LNCAP (cell line): ENCODE results near the gene CSF1R.

Experiments used
- TF ChIP-seq, protein P1 (sequence below): fragments of 450-650 bp; IDR thresholded peaks from 2 replicates; pipeline ENCODE4 v1.5.1; 2017; ENCODE audit warnings: mild to moderate bottlenecking

Gene CSF1R

DNA sequence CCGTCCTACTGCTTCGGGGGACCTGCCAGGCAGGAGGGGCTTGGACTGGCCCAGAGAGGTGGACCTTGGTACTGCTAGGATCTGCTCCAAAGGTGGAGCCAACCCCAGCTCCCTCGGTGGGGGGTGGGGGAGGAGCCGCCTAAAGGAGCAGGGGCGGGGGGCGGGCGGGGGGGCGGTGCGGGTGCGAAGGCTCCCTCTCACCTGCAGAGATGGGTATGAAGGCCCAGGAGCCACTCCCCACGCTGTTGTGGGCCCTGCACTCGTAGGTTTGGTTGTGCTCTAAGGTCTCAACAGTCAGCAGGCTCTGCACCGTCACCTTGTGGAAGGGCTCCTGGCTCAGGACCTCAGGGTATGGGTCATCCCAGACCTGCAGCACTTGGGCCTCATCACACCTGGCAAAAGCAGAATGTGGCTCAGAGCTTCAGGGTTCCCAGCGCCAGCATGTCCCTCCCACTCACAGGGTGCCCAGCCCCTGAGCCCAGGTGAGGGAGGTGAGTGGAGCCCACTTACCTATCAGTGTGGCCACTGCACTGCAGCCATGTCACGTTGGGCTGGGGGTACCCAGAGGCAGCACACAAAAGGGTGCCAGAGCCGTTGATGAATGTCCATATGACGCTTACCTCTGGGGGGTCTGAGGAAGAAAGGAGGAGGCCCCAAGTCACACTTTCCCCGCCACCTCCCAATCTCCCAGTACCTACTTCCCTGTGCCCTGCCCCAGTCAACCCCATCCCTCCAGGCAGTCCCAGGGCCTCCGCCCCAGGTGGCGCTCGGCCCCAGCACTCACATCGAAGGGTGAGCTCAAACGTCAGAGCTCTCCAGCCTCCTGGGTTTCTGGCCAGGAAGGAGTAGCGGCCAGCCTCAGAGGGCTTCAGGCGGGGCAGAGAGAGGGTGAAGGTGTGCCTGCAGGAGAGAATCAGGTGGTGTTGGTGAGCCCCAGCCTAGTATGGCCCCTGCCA is 16.4 kb downstream of the CSF1R start:
- TF ChIP-seq, protein P1, sequence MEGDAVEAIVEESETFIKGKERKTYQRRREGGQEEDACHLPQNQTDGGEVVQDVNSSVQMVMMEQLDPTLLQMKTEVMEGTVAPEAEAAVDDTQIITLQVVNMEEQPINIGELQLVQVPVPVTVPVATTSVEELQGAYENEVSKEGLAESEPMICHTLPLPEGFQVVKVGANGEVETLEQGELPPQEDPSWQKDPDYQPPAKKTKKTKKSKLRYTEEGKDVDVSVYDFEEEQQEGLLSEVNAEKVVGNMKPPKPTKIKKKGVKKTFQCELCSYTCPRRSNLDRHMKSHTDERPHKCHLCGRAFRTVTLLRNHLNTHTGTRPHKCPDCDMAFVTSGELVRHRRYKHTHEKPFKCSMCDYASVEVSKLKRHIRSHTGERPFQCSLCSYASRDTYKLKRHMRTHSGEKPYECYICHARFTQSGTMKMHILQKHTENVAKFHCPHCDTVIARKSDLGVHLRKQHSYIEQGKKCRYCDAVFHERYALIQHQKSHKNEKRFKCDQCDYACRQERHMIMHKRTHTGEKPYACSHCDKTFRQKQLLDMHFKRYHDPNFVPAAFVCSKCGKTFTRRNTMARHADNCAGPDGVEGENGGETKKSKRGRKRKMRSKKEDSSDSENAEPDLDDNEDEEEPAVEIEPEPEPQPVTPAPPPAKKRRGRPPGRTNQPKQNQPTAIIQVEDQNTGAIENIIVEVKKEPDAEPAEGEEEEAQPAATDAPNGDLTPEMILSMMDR, result no peak

DNA sequence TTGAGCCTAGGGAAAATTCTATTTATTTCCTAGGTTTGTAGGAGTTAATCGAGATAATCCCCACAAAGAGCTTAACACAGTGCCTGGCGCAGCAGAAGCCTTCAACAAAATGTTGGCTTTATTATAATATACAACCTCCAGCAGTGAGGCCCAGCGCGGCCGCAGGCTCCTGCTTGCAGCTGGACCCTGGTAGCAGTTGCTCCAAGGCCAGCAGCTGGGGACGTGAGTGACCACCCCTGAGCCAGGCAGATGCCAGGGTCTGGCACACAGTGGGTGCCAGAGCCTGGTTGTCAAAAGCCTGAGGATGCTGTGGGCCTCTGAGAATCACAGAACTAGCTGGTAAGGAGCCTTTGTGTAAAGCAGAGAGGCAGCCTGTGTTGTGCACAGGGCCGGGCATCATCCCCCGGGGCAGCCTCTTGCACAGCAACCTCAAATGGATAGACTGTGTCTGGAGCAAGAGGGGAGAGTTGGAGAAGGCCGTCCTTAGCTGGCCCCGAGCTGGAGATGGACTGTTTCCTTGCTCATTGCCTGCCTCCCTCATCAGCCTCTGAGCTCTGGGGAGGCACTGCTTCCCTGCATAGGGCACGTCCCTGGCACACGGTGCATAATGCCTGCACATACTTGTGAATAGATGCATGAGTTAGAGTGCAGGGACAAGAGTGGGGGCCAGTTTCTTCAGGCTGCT is 17.3 kb downstream of the CSF1R start:
- TF ChIP-seq, protein P1, result no peak

DNA sequence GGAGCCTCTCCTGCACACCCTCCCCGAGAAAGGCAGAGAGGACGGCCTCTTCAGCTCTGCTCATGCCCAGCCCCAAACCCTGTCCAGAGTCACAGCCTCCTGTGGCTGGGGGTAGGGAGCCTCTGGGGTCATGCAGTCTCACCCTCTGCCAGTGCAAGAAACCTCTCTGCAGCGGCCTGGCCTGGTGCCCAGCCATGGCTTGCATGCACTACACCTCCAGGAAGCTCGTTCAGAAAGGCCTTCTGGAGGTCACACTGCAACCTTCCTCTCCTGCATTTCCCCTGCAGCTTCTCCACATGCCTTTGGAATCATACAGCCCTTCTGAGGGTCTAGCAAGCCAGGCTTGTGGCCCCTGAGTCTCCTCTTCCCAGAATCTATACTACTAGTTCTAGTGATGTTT is 17.9 kb downstream of the CSF1R start:
- TF ChIP-seq, protein P1, result no peak

DNA sequence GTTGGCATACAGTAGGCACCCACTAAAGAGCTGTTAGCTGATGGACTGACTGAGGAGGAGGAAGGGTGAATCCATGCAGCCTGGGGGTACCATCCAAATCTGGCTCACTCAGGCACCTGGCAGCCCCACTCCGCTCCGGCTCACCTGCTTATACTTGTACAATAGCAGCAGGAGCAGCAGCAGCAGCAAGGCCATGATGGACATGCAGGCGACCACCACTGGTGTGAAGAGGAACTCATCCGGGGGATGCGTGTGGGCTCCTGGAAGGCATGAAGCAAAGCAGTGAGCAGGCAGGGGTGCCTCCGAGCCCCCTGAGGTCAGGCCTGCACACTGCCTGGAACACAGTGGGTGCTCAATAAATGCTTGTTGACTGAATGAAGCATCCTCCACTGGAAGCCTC is 18.3 kb downstream of the CSF1R start:
- TF ChIP-seq, protein P1, result no peak

DNA sequence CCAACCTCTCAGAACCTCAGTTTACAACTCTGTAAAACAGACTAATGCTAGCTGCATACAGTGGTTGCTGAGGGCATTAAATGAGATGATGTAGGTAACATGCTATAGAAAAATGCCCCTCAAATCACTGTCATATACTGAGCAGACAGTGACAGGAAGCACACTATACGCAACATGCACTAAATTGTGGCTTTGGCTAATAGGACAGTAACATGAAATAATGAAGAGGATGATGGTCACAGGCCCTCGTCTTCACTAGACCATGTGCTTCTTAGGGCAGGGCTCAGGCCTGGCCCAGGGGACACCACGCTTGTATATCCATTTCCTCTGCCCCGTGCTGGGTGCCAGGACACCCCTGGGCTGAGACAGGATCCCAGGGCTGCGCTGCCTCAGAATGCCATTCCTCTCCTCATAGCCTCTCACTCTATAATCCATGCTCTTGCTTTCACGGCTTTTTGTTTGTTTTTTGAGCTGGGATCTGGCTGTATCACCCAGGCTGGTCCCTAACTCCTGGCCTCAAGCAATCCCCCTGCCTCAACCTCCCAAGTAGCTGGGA is 18.9 kb downstream of the CSF1R start:
- TF ChIP-seq, protein P1, result no peak

DNA sequence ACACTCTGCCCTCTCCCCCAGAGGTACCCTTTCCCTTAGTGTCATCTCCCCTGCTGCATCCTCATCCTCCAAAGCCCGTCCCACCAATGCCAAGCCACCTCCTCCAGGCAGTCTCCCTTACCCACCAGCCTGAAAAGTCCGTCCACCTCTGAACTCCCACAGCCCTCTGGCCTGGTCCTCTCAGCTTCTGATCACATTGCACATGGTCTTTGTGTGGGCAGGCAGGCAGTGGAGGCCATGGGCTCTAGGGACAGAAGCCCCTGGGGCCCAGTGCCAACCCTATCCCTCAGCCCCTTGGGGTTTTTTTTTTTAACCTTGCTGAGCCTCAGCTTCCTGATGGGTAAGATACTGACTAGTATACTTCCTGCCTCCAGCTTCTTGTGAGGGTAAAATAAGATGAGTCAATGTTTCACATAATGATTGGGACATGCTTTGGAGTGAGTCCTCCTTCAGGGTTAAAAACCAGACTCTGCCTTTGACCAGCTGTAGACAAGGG is 19.4 kb downstream of the CSF1R start:
- TF ChIP-seq, protein P1, result no peak

DNA sequence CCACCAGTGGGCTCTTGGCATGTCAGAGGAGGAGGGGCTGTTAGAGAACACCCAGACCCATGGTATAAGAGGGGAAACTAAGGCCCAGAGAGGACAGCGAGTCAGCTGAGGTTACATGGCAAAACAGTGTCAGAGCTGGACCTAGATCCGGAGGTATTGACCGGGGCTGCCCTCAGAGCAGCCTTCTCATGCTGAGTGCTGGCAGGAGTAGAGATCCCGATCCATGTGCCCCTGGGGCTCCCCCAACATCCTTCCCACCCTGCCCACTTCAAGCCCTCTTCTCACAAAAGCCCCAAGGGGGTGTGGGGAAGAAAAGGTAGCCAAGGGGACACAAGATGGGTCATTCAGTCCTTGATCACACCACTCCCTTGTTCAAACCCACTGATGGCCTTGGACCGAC is 19.9 kb downstream of the CSF1R start:
- TF ChIP-seq, protein P1, result no peak
